ENCODE data around the gene CNST.

DNA sequence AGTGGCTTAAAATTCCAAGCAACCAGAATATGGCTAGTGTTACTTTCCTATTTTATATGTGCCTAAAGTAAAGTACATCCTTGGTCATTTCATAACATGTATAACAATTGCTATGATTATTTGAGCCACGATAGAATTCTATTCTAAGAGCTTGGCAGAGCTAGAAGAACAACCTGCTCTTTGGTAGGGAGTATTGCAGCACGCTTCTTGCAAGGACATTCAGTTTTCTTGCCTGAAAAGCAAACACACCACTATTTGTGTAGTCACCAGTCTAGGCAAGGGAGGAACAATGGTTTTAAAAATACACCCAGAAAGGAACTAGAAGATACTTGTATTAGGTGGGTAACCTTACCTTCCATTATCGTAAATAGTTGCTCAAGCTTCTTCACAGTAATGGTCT lies 51.5 kb downstream of the CNST start:
- no peak for TF ChIP-seq EP300 (IDR thresholded peaks at IDR 0.05; ENCODE audit: borderline replicate concordance)
- TF ChIP-seq CEBPB (IDR thresholded peaks at IDR 0.05), result no peak
- TF ChIP-seq, protein P1, sequence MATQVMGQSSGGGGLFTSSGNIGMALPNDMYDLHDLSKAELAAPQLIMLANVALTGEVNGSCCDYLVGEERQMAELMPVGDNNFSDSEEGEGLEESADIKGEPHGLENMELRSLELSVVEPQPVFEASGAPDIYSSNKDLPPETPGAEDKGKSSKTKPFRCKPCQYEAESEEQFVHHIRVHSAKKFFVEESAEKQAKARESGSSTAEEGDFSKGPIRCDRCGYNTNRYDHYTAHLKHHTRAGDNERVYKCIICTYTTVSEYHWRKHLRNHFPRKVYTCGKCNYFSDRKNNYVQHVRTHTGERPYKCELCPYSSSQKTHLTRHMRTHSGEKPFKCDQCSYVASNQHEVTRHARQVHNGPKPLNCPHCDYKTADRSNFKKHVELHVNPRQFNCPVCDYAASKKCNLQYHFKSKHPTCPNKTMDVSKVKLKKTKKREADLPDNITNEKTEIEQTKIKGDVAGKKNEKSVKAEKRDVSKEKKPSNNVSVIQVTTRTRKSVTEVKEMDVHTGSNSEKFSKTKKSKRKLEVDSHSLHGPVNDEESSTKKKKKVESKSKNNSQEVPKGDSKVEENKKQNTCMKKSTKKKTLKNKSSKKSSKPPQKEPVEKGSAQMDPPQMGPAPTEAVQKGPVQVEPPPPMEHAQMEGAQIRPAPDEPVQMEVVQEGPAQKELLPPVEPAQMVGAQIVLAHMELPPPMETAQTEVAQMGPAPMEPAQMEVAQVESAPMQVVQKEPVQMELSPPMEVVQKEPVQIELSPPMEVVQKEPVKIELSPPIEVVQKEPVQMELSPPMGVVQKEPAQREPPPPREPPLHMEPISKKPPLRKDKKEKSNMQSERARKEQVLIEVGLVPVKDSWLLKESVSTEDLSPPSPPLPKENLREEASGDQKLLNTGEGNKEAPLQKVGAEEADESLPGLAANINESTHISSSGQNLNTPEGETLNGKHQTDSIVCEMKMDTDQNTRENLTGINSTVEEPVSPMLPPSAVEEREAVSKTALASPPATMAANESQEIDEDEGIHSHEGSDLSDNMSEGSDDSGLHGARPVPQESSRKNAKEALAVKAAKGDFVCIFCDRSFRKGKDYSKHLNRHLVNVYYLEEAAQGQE (IDR thresholded peaks at IDR 0.05; ENCODE audit: low read depth), result no peak
- TF ChIP-seq, protein P2, sequence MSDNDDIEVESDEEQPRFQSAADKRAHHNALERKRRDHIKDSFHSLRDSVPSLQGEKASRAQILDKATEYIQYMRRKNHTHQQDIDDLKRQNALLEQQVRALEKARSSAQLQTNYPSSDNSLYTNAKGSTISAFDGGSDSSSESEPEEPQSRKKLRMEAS (IDR thresholded peaks at IDR 0.05), result no peak
- no peak for TF ChIP-seq ZBTB7A (IDR thresholded peaks at IDR 0.05; ENCODE audit: low read depth)
- no peak for TF ChIP-seq YY1 (IDR thresholded peaks at IDR 0.05; ENCODE audit: low read depth)
- TF ChIP-seq TEAD4 (IDR thresholded peaks at IDR 0.05), result no peak
- TF ChIP-seq RAD21 (IDR thresholded peaks at IDR 0.05; ENCODE audit: low read depth), result no peak
